HCT116 (cell line): Measurements from ENCODE around the gene RMDN2. TPM values are rescaled to one million over a fixed set of nuclear protein-coding genes. Genes with fewer than 3 reads are reported as not detected.
"Not testable (repeated sequence)": the region's sequence is repeated elsewhere in the genome, so short reads cannot be mapped to it uniquely, and the experiment has no call there.

Experiments
- ATAC-seq: fragments of 200-7000 bp; cut with Tn5 transposase; 2 replicates; pipeline ENCODE4 v1.9.1; 2020; ENCODE audit warnings: mild to moderate bottlenecking, moderate library complexity
- BruUV-seq: library from RNA; stranded (reverse); fragments of 400-500 nt; replicated peaks from 2 replicates; lab custom pipeline; 2021; lab: Mats Ljungman, UMichigan
- CTCF ChIA-PET: fragments of 300-600 bp; sonication (Branson Sonifier 250); formaldehyde crosslinking; loops from one replicate; lab custom pipeline; 2021; ENCODE audit warnings: antibody characterized with exemption; lab: Charles Lee
- POLR2A ChIA-PET: fragments of 300-600, 350-600 bp; sonication (Branson Sonifier 250); formaldehyde crosslinking; loops from one replicate; lab custom pipeline; 2021; ENCODE audit warnings: antibody characterized with exemption; lab: Charles Lee
- RAD21 ChIA-PET, 2 experiments: fragments of 300-600 bp; sonication (Branson Sonifier 250); formaldehyde crosslinking; loops; one replicate each; lab custom pipeline; 2023; ENCODE audit warnings: low total read pairs in 2 of 2; ENCODE audit not compliant: uncharacterized antibody in 2 of 2, unreplicated experiment in 2 of 2, low non-redundant PET in 1 of 2; lab: Charles Lee
- DNase-seq: peaks from one replicate; pipeline ENCODE4 v3.0.0-alpha.2; 2010; ENCODE audit warnings: low read depth, low spot score
- H2AFZ ChIP-seq: fragments of 200-600 bp; shearing (Covaris generic), sonication (generic); 2 replicates; pipeline ENCODE4 v1.6.1; 2017; ENCODE audit warnings: low read depth, mixed run types, mixed read lengths, antibody characterized with exemption, low read length; ENCODE audit not compliant: poor library complexity, severe bottlenecking
- H3K27ac ChIP-seq: 2 replicates; pipeline ENCODE4 v1.5.1; 2012; ENCODE audit warnings: low read depth, low read length
- H3K27me3 ChIP-seq: fragments of 200-600 bp; sonication (generic); 2 replicates; pipeline ENCODE4 v1.6.1; 2016; ENCODE audit warnings: mixed run types, low read length, mixed read lengths; ENCODE audit not compliant: insufficient read depth
- H3K36me3 ChIP-seq, 2 experiments: fragments of 200-500 bp in 1 of 2; fragments of 200-600 bp in 1 of 2; sonication (Bioruptor generic) in 1 of 2; sonication (generic) in 1 of 2; 2 replicates each; pipeline versions ENCODE4 v1.5.1 to v1.6.1; 2014 to 2016; ENCODE audit warnings: low read length in 2 of 2, inconsistent platforms in 1 of 2, mixed read lengths in 1 of 2, mixed run types in 1 of 2; ENCODE audit not compliant: insufficient read depth in 2 of 2, control insufficient read depth in 1 of 2
- H3K4me1 ChIP-seq, 2 experiments: fragments of 200-600 bp in 1 of 2; sonication (generic) in 1 of 2; 2 replicates each; pipeline versions ENCODE4 v1.5.1 to v1.6.1; 2012 to 2017; ENCODE audit warnings: low read length in 2 of 2, inconsistent platforms in 1 of 2, mild to moderate bottlenecking in 1 of 2, mixed read lengths in 1 of 2, mixed run types in 1 of 2, moderate library complexity in 1 of 2; ENCODE audit not compliant: insufficient read depth in 2 of 2, control insufficient read depth in 1 of 2
- H3K4me2 ChIP-seq: fragments of 200-600 bp; sonication (generic); 2 replicates; pipeline ENCODE4 v1.6.1; 2017; ENCODE audit warnings: mixed run types, low read length, mixed read lengths
- H3K4me3 ChIP-seq, 2 experiments: fragments of 200-600 bp in 1 of 2; sonication (generic) in 1 of 2; replicated peaks in 1 of 2; 2 replicates each; pipeline ENCODE4 v1.5.1; 2011 to 2016; ENCODE audit warnings: low read length in 2 of 2, control low read depth in 1 of 2, low read depth in 1 of 2, mild to moderate bottlenecking in 1 of 2, mixed read lengths in 1 of 2, mixed run types in 1 of 2
- H3K79me2 ChIP-seq: fragments of 200-600 bp; sonication (generic); 2 replicates; pipeline ENCODE4 v1.6.1; 2017; ENCODE audit warnings: mild to moderate bottlenecking, mixed run types, low read length, moderate library complexity, mixed read lengths; ENCODE audit not compliant: insufficient read depth
- H3K9ac ChIP-seq: fragments of 200-600 bp; sonication (generic); 2 replicates; pipeline ENCODE4 v1.6.1; 2016; ENCODE audit warnings: low read length, mixed read lengths
- H3K9me2 ChIP-seq: fragments of 200-600 bp; sonication (generic), shearing (Covaris generic); 2 replicates; pipeline ENCODE4 v1.6.1; 2017; ENCODE audit warnings: mixed run types, mild to moderate bottlenecking, moderate library complexity; ENCODE audit not compliant: insufficient read depth
- H3K9me3 ChIP-seq, 2 experiments: fragments of 200-500 bp in 1 of 2; fragments of 200-600 bp in 1 of 2; sonication (Bioruptor generic) in 1 of 2; sonication (generic) in 1 of 2; 2 replicates each; pipeline ENCODE4 v1.6.1; 2014 to 2017; ENCODE audit warnings: low read length in 2 of 2, mixed read lengths in 2 of 2, inconsistent platforms in 1 of 2, low read depth in 1 of 2, mild to moderate bottlenecking in 1 of 2, mixed run types in 1 of 2, moderate library complexity in 1 of 2; ENCODE audit not compliant: control insufficient read depth in 1 of 2, insufficient read depth in 1 of 2
- H4K20me1 ChIP-seq: fragments of 200-600 bp; sonication (generic), shearing (Covaris generic); 2 replicates; pipeline ENCODE4 v1.6.1; 2017; ENCODE audit warnings: mixed run types, mild to moderate bottlenecking, moderate library complexity; ENCODE audit not compliant: insufficient read depth
- intact Hi-C: fragments of 100-400 bp; cut with micrococcal nuclease; formaldehyde crosslinking; loops from 2 replicates; pipeline ENCODE4 v1.10.0; 2022
- total RNA-seq: library from RNA; stranded (reverse); gene quantifications from one replicate; pipeline ENCODE4 v1.2.1, GENCODE V29; 2021; ENCODE audit not compliant: unreplicated experiment
- TF ChIP-seq, protein P1 (sequence below): IDR thresholded peaks from 2 replicates; pipeline ENCODE4 v1.6.1; 2012

Gene RMDN2
- total RNA-seq, 1 experiment from 2014 or later: 4.5 TPM

- Histone ChIP-seq H2AFZ (no peak overlapping the region), H3K9me3 (no peaks in the 10 kb centered on the region), H3K27me3 (no peaks in the 10 kb centered on the region), H3K9me2 (no peaks in the 10 kb centered on the region), H3K27ac (no peak overlapping the region), H3K36me3 (no peaks in the 10 kb centered on the region), H3K9ac (no peak overlapping the region), H4K20me1 (no peaks in the 10 kb centered on the region), H3K79me2 (no peaks in the 10 kb centered on the region), H3K4me1 (no peaks in the 10 kb centered on the region), H3K4me3 (no peak overlapping the region), H3K4me2 (no peak overlapping the region)
- RAD21 ChIA-PET: no interaction called here
- no peak for DNase-seq
- intact Hi-C loops: no loop called here
- CTCF ChIA-PET: no interaction called here
- POLR2A ChIA-PET: no interaction called here
- no TSS peak for BruUV-seq
- ATAC-seq: no peak
- TF ChIP-seq, protein P1, sequence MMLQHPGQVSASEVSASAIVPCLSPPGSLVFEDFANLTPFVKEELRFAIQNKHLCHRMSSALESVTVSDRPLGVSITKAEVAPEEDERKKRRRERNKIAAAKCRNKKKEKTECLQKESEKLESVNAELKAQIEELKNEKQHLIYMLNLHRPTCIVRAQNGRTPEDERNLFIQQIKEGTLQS: no peak
Observed at GRCh38 chr2:37934591-37935513, 9.8 kb downstream of the RMDN2 start.

DNA sequence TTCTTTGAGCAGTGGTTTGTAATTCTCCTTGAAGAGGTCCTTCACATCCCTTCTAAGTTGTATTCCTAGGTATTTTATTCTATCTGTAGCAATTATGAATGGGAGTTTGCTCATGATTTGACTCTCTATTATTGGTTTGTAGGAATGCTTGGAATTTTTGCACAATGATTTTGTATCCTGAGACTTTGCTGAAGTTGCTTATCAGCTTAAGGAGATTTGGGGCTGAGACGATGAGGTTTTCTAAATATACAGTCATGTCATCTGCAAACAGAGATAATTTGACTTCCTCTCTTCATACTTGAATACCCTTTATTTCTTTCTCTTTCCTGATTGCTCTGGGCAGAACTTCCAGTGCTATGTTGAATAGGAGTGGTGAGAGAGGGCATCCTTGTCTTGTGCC lies 12.5 kb downstream of the RMDN2 start:
- H3K79me2 ChIP-seq, H3K27me3 ChIP-seq, BruUV-seq, H3K4me3 ChIP-seq, H3K9me3 ChIP-seq, RAD21 ChIA-PET, H3K27ac ChIP-seq, H3K9ac ChIP-seq, intact Hi-C loops, H3K4me2 ChIP-seq, ATAC-seq, H2AFZ ChIP-seq, DNase-seq, H3K9me2 ChIP-seq, H4K20me1 ChIP-seq, H3K4me1 ChIP-seq, H3K36me3 ChIP-seq, CTCF ChIA-PET, POLR2A ChIA-PET: not testable (repeated sequence)

- POLR2A ChIA-PET, RAD21 ChIA-PET: not testable (repeated sequence)
Observed at GRCh38 chr2:37941267-37941666, 16.2 kb downstream of the RMDN2 start.

More at GRCh38 chr2:37941267-37941666, 16.2 kb downstream of the RMDN2 start:
- H3K9ac ChIP-seq, BruUV-seq, intact Hi-C loops, H3K27me3 ChIP-seq, H3K4me3 ChIP-seq, DNase-seq, H2AFZ ChIP-seq, H4K20me1 ChIP-seq, H3K9me2 ChIP-seq, H3K4me2 ChIP-seq, H3K36me3 ChIP-seq, H3K4me1 ChIP-seq, H3K27ac ChIP-seq, ATAC-seq, CTCF ChIA-PET, H3K9me3 ChIP-seq, H3K79me2 ChIP-seq: not testable (repeated sequence)
